ENCODE data around the gene NMT1. TPM values are rescaled to one million over a fixed set of nuclear protein-coding genes. Genes with fewer than 3 reads are reported as not detected.

NMT1 gene
- total and polyA plus RNA-seq, 10 donors: 37.5 to 108 (median 63.9) TPM

DNA sequence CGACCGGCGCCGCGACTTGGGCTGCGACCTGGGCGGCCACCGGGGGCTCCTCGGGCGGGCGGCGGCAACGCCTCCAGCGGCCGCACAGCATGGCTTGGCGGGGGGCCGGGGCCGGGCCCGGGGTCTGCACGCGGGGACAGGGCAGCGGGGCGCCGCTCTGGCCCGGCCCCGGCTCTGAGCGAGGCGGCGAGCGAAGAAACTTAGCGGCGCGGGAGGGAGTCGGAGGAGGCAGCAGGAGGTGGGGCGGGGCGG, 71.1 kb downstream of the NMT1 start, which contains the start of gene PLCD3:
Gene PLCD3 (minus strand): TSS at position 196 of the 252 bp plus-strand sequence. CDS start 105 bp downstream, at position 91.
- TF ChIP-seq POLR2AphosphoS5 (IDR thresholded peaks at IDR 0.05): no peak
- no peak for TF ChIP-seq POLR2A (IDR thresholded peaks at IDR 0.05)
- TF ChIP-seq, protein P1, sequence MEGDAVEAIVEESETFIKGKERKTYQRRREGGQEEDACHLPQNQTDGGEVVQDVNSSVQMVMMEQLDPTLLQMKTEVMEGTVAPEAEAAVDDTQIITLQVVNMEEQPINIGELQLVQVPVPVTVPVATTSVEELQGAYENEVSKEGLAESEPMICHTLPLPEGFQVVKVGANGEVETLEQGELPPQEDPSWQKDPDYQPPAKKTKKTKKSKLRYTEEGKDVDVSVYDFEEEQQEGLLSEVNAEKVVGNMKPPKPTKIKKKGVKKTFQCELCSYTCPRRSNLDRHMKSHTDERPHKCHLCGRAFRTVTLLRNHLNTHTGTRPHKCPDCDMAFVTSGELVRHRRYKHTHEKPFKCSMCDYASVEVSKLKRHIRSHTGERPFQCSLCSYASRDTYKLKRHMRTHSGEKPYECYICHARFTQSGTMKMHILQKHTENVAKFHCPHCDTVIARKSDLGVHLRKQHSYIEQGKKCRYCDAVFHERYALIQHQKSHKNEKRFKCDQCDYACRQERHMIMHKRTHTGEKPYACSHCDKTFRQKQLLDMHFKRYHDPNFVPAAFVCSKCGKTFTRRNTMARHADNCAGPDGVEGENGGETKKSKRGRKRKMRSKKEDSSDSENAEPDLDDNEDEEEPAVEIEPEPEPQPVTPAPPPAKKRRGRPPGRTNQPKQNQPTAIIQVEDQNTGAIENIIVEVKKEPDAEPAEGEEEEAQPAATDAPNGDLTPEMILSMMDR (IDR thresholded peaks at IDR 0.05 in 8 of 11, conservative IDR thresholded peaks at IDR 0.05 in 3 of 11): no peak
- H3K4me1 ChIP-seq: peaks cover 14 to 84% (median 43%) of the 10 kb centered on the region in 6 donors
- DNase-seq: peak; percentile 93
- H3K4me3 ChIP-seq: peak within 1 kb of the TSS; percentile 65 to 92 (median 80)
- H3K27me3 ChIP-seq (replicated peaks in 1 of 7): no peaks in the 10 kb centered on the region
- intact Hi-C loops (cut with DNase I; ENCODE audit: low total_unique reads): no loop called here
- no peaks in the 10 kb centered on the region for H3K9me3 ChIP-seq
- WGBS, 5 donors: 1 to 3% (median 1%) methylated on average over 6 to 36 of the region's 36 CpGs; no CpG with 5 or more reads in 1 of the 5 donors
- H3K27ac ChIP-seq: peak within 1 kb of the TSS; percentile 79 to 98 (median 94)
- peaks cover 0 to 3% (median 0%) of the 10 kb centered on the region in 6 donors for H3K36me3 ChIP-seq

- peak; percentile 96 for DNase-seq
- Histone ChIP-seq H3K36me3 (peaks cover 0 to 9% (median 0%) of the 10 kb centered on the region in 6 donors), H3K4me3 (peak overlapping the region; percentile 65 to 92 (median 80)), H3K27ac (peak overlapping the region; percentile 79 to 98 (median 94)), H3K27me3 (replicated peaks in 1 of 7) (no peaks in the 10 kb centered on the region), H3K9me3 (no peaks in the 10 kb centered on the region), H3K4me1 (peaks cover 14 to 79% (median 43%) of the 10 kb centered on the region in 6 donors)
- intact Hi-C loops (cut with DNase I; ENCODE audit: low total_unique reads): no loop called here
- WGBS, 5 donors: 0 to 2% (median 1%) methylated on average over 29 to 71 of the region's 71 CpGs
- TF ChIP-seq, protein P1 (IDR thresholded peaks at IDR 0.05 in 8 of 11, conservative IDR thresholded peaks at IDR 0.05 in 3 of 11): peak; percentile 69 to 92 (median 84)
- TF ChIP-seq POLR2AphosphoS5 (IDR thresholded peaks at IDR 0.05) (peak; percentile 83 to 87 (median 85)), POLR2A (IDR thresholded peaks at IDR 0.05) (peak in 1 of 3 donors; percentile 29)
These were observed 71.7 kb downstream of the NMT1 start for GRCh38 chr17:45132572-45133463.

GRCh38 chr17:45135192-45135977, 74.3 kb downstream of the NMT1 start, which contains the start of gene ACBD4:
TSS of gene ACBD4 (plus strand) at chr17:45135687. CDS start at chr17:45136145, 458 bp downstream.
- H3K36me3 ChIP-seq: peaks cover 0 to 31% (median 0%) of the 10 kb centered on the region in 6 donors

More at GRCh38 chr17:45135192-45135977, 74.3 kb downstream of the NMT1 start, which contains the start of gene ACBD4:
- Histone ChIP-seq H3K4me3 (peak within 1 kb of the TSS; percentile 66 to 89 (median 71)), H3K4me1 (peaks cover 14 to 55% (median 33%) of the 10 kb centered on the region in 6 donors), H3K9me3 (no peaks in the 10 kb centered on the region), H3K27me3 (replicated peaks in 1 of 7) (no peaks in the 10 kb centered on the region), H3K27ac (peak within 1 kb of the TSS; percentile 66 to 90 (median 86))
- TF ChIP-seq POLR2AphosphoS5 (IDR thresholded peaks at IDR 0.05) (peak; percentile 90 to 92 (median 92)), POLR2A (IDR thresholded peaks at IDR 0.05) (peak in 1 of 3 donors; percentile 36)
- TF ChIP-seq, protein P1 (IDR thresholded peaks at IDR 0.05 in 8 of 11, conservative IDR thresholded peaks at IDR 0.05 in 3 of 11): peak; percentile 99 to 100 (median 100)
- peak; percentile 99 for DNase-seq
- 5 to 7% (median 6%) methylated on average over 27 to 40 of the region's 40 CpGs for WGBS, 5 donors
- intact Hi-C loops (cut with DNase I; ENCODE audit: low total_unique reads): loop anchor here (2.0 kb wide), 1 partner anchor 61 kb away; no protein-coding TSS in a partner anchor

Measured in spleen (tissue), 11 donors.